Common myeloid progenitor, CD34-positive (primary cell): ENCODE measurements around the gene CD52.

Source experiments
- CTCF ChIA-PET: fragments of 350-600 bp; sonication (Branson Sonifier 250); formaldehyde crosslinking; loops from one replicate; lab custom pipeline; 2021; ENCODE audit warnings: antibody characterized with exemption; lab: Charles Lee
- POLR2A ChIA-PET: fragments of 350-600 bp; sonication (Branson Sonifier 250); formaldehyde crosslinking; loops from one replicate; lab custom pipeline; 2021; ENCODE audit warnings: antibody characterized with exemption; lab: Charles Lee
- DNase-seq, 3 donors: peaks; one replicate each; pipeline versions ENCODE4 v3.0.0 to v3.0.0-alpha.2; 2013
- H3K27ac ChIP-seq, 2 experiments: 1 replicate in 1 of 2; 2 replicates in 1 of 2; pipeline ENCODE4 v1.7.0; 2013; ENCODE audit warnings: inconsistent platforms in 2 of 2, low read length in 2 of 2, mild to moderate bottlenecking in 2 of 2, low read depth in 1 of 2, moderate library complexity in 1 of 2; ENCODE audit not compliant: severe bottlenecking in 2 of 2, insufficient read depth in 1 of 2, poor library complexity in 1 of 2
- H3K27me3 ChIP-seq, 5 experiments: replicated peaks in 2 of 5; 1 replicate in 3 of 5; 2 replicates in 2 of 5; pipeline versions ENCODE4 v1.6.1 to v1.7.0; 2013; ENCODE audit warnings: low read length in 4 of 5, mild to moderate bottlenecking in 2 of 5, moderate library complexity in 2 of 5, inconsistent platforms in 1 of 5; ENCODE audit not compliant: insufficient read depth in 5 of 5, control insufficient read depth in 4 of 5
- H3K36me3 ChIP-seq, 4 experiments: 1 replicate in 2 of 4; 2 replicates in 2 of 4; pipeline versions ENCODE4 v1.6.1 to v1.7.0; 2013; ENCODE audit warnings: low read length in 3 of 4, control low read depth in 1 of 4, mild to moderate bottlenecking in 1 of 4; ENCODE audit not compliant: control insufficient read depth in 4 of 4, insufficient read depth in 4 of 4
- H3K4me1 ChIP-seq, 4 experiments: 1 replicate in 3 of 4; 2 replicates in 1 of 4; pipeline versions ENCODE4 v1.6.1 to v1.7.1; 2013; ENCODE audit warnings: low read length in 3 of 4, mild to moderate bottlenecking in 3 of 4, control low read depth in 1 of 4, inconsistent platforms in 1 of 4, moderate library complexity in 1 of 4; ENCODE audit not compliant: control insufficient read depth in 4 of 4, insufficient read depth in 4 of 4; ENCODE audit errors: control extremely low read depth in 1 of 4
- H3K4me3 ChIP-seq, 7 experiments: 1 replicate in 4 of 7; 2 replicates in 3 of 7; pipeline versions ENCODE4 v1.5.1 to v1.7.0; 2013; ENCODE audit warnings: mild to moderate bottlenecking in 7 of 7, low read length in 6 of 7, moderate library complexity in 6 of 7, inconsistent platforms in 2 of 7, low read depth in 2 of 7, control low read depth in 1 of 7; ENCODE audit not compliant: insufficient read depth in 4 of 7, control insufficient read depth in 1 of 7; ENCODE audit errors: extremely low read depth in 1 of 7
- H3K9me3 ChIP-seq, 5 experiments: 1 replicate in 4 of 5; 2 replicates in 1 of 5; pipeline versions ENCODE4 v1.6.1 to v1.7.1; 2013; ENCODE audit warnings: low read length in 4 of 5, mild to moderate bottlenecking in 2 of 5, inconsistent platforms in 1 of 5, low read depth in 1 of 5, moderate library complexity in 1 of 5; ENCODE audit not compliant: control insufficient read depth in 4 of 5, insufficient read depth in 2 of 5; ENCODE audit errors: control extremely low read depth in 1 of 5
- WGBS: methylation state at CpG from one replicate; pipeline ENCODE4 v1.1.5; 2013; ENCODE audit not compliant: insufficient coverage; 5-methylcytosine and 5-hydroxymethylcytosine counted together

The CD52 gene

GRCh38 chr1:26336477-26337205 is 18.9 kb downstream of the CD52 start:
- WGBS: 12% methylated on average over 41 of the region's 52 CpGs
- Histone ChIP-seq H3K9me3 (no peaks in the 10 kb centered on the region), H3K27me3 (peaks cover 0 to 2% (median 0%) of the 10 kb centered on the region in 5 experiments), H3K27ac (peak overlapping the region in 1 of 2 experiments; percentile 22), H3K4me3 (peak overlapping the region; percentile 34 to 85 (median 67)), H3K4me1 (peaks cover 3 to 31% (median 16%) of the 10 kb centered on the region in 4 experiments), H3K36me3 (no peaks in the 10 kb centered on the region)
- DNase-seq: peak in 2 of 3 donors; percentile 36 to 56
- ChIA-PET CTCF (interaction anchor here (1.3 to 1.5 kb wide), 3 partner anchors 13 to 81 kb away, joined by 3 to 5 read pairs (median 5); no protein-coding TSS in a partner anchor), POLR2A (no interaction called here)

- H3K4me1 ChIP-seq: peaks cover 3 to 31% (median 16%) of the 10 kb centered on the region in 4 experiments
- DNase-seq: no peak
- ChIA-PET CTCF (interaction anchor here (1.4 to 1.9 kb wide), 3 partner anchors 16 to 80 kb away, joined by 5 to 8 read pairs (median 5); no protein-coding TSS in a partner anchor), POLR2A (no interaction called here)
- no peaks in the 10 kb centered on the region for H3K9me3 ChIP-seq
- 86% methylated on average over 5 of the region's 7 CpGs for WGBS
- H3K27ac ChIP-seq: peak overlapping the region in 1 of 2 experiments; percentile 22
- H3K27me3 ChIP-seq: peaks cover 0 to 2% (median 0%) of the 10 kb centered on the region in 5 experiments
- no peaks in the 10 kb centered on the region for H3K36me3 ChIP-seq
- no peak overlapping the region for H3K4me3 ChIP-seq
Measured at GRCh38 chr1:26337206-26337535, 19.4 kb downstream of the CD52 start.

- POLR2A ChIA-PET: no interaction called here
- H3K27ac ChIP-seq: no peak overlapping the region
Measured at GRCh38 chr1:26337625-26338024, 19.9 kb downstream of the CD52 start.

GRCh38 chr1:26338670-26339069 is 20.9 kb downstream of the CD52 start:
- ChIA-PET POLR2A (interaction anchor here (0.6 kb wide), 1 partner anchor 72 kb away, joined by 3 read pairs; no protein-coding TSS in a partner anchor), CTCF (interaction anchor here (1.1 to 1.9 kb wide), 3 partner anchors 25 to 79 kb away, joined by 3 to 8 read pairs (median 3); no protein-coding TSS in a partner anchor)
- H3K4me3 ChIP-seq: no peak overlapping the region
- 100% methylated on average over 1 of the region's 1 CpG for WGBS
- no peaks in the 10 kb centered on the region for H3K36me3 ChIP-seq
- peaks cover 3 to 31% (median 16%) of the 10 kb centered on the region in 4 experiments for H3K4me1 ChIP-seq
- H3K27ac ChIP-seq: no peak overlapping the region
- peaks cover 0 to 2% (median 0%) of the 10 kb centered on the region in 5 experiments for H3K27me3 ChIP-seq
- no peaks in the 10 kb centered on the region for H3K9me3 ChIP-seq
- no peak for DNase-seq

More at GRCh38 chr1:26337625-26338024, 19.9 kb downstream of the CD52 start:
- H3K4me1 ChIP-seq: peaks cover 3 to 31% (median 16%) of the 10 kb centered on the region in 4 experiments
- no peaks in the 10 kb centered on the region for H3K36me3 ChIP-seq
- CTCF ChIA-PET: interaction anchor here (1.2 to 1.9 kb wide), 4 partner anchors 17 to 80 kb away, joined by 3 to 8 read pairs (median 5); no protein-coding TSS in a partner anchor
- H3K9me3 ChIP-seq: no peaks in the 10 kb centered on the region
- peaks cover 0 to 2% (median 0%) of the 10 kb centered on the region in 5 experiments for H3K27me3 ChIP-seq
- 47% methylated on average over 3 of the region's 4 CpGs for WGBS
- DNase-seq: peak in 1 of 3 donors; percentile 28
- H3K4me3 ChIP-seq: no peak overlapping the region

- no peak for DNase-seq
- peaks cover 3 to 30% (median 16%) of the 10 kb centered on the region in 4 experiments for H3K4me1 ChIP-seq
- H3K36me3 ChIP-seq: no peaks in the 10 kb centered on the region
- H3K4me3 ChIP-seq: no peak overlapping the region
- peaks cover 0 to 2% (median 0%) of the 10 kb centered on the region in 5 experiments for H3K27me3 ChIP-seq
- POLR2A ChIA-PET: no interaction called here
- WGBS: 84% methylated on average over 2 of the region's 4 CpGs
- H3K9me3 ChIP-seq: no peaks in the 10 kb centered on the region
- no peak overlapping the region for H3K27ac ChIP-seq
- CTCF ChIA-PET: interaction anchor here (0.6 kb wide), 1 partner anchor 201 kb away, joined by 3 read pairs; no protein-coding TSS in a partner anchor
Measured at GRCh38 chr1:26340047-26340481, 22.3 kb downstream of the CD52 start.

- no peak overlapping the region for H3K4me3 ChIP-seq
- no peaks in the 10 kb centered on the region for H3K36me3 ChIP-seq
- no peaks in the 10 kb centered on the region for H3K4me1 ChIP-seq
- CTCF ChIA-PET: interaction anchor here (1.3 kb wide), 2 partner anchors 14 to 68 kb away, joined by 3 to 5 read pairs; no protein-coding TSS in a partner anchor
- POLR2A ChIA-PET: no interaction called here
- no peaks in the 10 kb centered on the region for H3K9me3 ChIP-seq
- DNase-seq: no peak
- H3K27ac ChIP-seq: no peak overlapping the region
- no peaks in the 10 kb centered on the region for H3K27me3 ChIP-seq
- WGBS: 94% methylated on average over 14 of the region's 15 CpGs
Measured at GRCh38 chr1:26344147-26344920, 26.6 kb downstream of the CD52 start.
